Osteoblast (primary cell): ENCODE data around the gene RAD51B. TPM values are rescaled to one million over a fixed set of nuclear protein-coding genes. Genes with fewer than 3 reads are reported as not detected.

Experiments used
- DNase-seq: peaks from one replicate; pipeline ENCODE4 v3.0.0; 2011; ENCODE audit warnings: low spot score, mixed read lengths; ENCODE audit not compliant: insufficient read length; ENCODE audit errors: missing footprints
- H2AFZ ChIP-seq: 2 replicates; pipeline ENCODE4 v1.6.0; 2011; ENCODE audit warnings: mild to moderate bottlenecking, low read length
- H3K27ac ChIP-seq: 2 replicates; pipeline ENCODE4 v1.5.1; 2011; ENCODE audit warnings: mild to moderate bottlenecking, low read depth, low read length, moderate library complexity
- H3K27me3 ChIP-seq: 2 replicates; pipeline ENCODE4 v1.6.0; 2012; ENCODE audit warnings: mild to moderate bottlenecking, control low read depth, inconsistent platforms, low read length, moderate library complexity; ENCODE audit not compliant: insufficient read depth
- H3K36me3 ChIP-seq: 2 replicates; pipeline ENCODE4 v1.5.1; 2011; ENCODE audit warnings: mild to moderate bottlenecking, low read length, control low read depth, moderate library complexity; ENCODE audit not compliant: insufficient read depth
- H3K4me1 ChIP-seq: 2 replicates; pipeline ENCODE4 v1.5.1; 2011; ENCODE audit warnings: mild to moderate bottlenecking, low read length, control low read depth, moderate library complexity; ENCODE audit not compliant: insufficient read depth
- H3K4me2 ChIP-seq: 2 replicates; pipeline ENCODE4 v1.6.0; 2011; ENCODE audit warnings: mild to moderate bottlenecking, low read length; ENCODE audit not compliant: insufficient read depth
- H3K4me3 ChIP-seq: fragments of 200-600 bp; sonication (generic); 3 replicates; pipeline ENCODE4 v1.5.1; 2012; ENCODE audit warnings: mild to moderate bottlenecking, low read length, inconsistent platforms; ENCODE audit not compliant: insufficient read depth
- H3K79me2 ChIP-seq: 2 replicates; pipeline ENCODE4 v1.6.0; 2012; ENCODE audit warnings: mild to moderate bottlenecking, low read length, control low read depth, inconsistent platforms; ENCODE audit not compliant: insufficient read depth
- H3K9me3 ChIP-seq: 2 replicates; pipeline ENCODE4 v1.5.1; 2011; ENCODE audit warnings: low read depth, low read length, control low read depth
- H4K20me1 ChIP-seq: 2 replicates; pipeline ENCODE4 v1.6.0; 2012; ENCODE audit warnings: mild to moderate bottlenecking, low read length, control low read depth; ENCODE audit not compliant: insufficient read depth
- total RNA-seq: library from RNA; depleted of rRNA; stranded (reverse); fragments of >200 nt; gene quantifications from 2 replicates; pipeline ENCODE4 v1.2.3, GENCODE V29; 2012
- TF ChIP-seq, protein P1 (sequence below): IDR thresholded peaks from 2 replicates; pipeline ENCODE4 v1.5.1; 2011; ENCODE audit warnings: mild to moderate bottlenecking, low read depth, low read length, moderate library complexity; ENCODE audit errors: extremely low read depth

Gene RAD51B
- total RNA-seq, 1 donor = 13.8 TPM

DNA sequence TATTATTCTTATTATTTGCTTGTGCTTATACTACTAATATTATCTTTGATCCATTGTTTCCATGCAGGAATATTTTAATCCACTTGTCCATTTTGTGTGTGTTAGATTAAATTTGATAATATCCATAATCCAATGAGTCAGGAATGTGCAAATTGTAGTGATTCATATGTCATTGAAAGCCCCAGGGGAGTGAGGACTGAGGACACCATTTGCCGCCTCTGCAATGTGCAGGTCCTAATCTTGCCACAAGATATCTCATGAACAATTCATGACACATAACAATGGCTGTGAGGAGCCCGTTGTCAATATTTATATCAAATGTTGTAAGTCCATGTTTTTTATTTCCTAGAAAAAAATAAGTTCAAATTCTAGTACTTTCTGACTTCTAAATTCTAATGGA, 722.8 kb downstream of the RAD51B start:
- Histone ChIP-seq H2AFZ (no peak overlapping the region), H3K4me1 (peaks cover 40% of the 10 kb centered on the region), H4K20me1 (no peaks in the 10 kb centered on the region), H3K36me3 (no peaks in the 10 kb centered on the region), H3K27ac (peak overlapping the region; percentile 77), H3K27me3 (no peaks in the 10 kb centered on the region), H3K4me2 (no peak overlapping the region), H3K9me3 (no peaks in the 10 kb centered on the region), H3K79me2 (no peaks in the 10 kb centered on the region), H3K4me3 (no peak overlapping the region)
- TF ChIP-seq, protein P1, sequence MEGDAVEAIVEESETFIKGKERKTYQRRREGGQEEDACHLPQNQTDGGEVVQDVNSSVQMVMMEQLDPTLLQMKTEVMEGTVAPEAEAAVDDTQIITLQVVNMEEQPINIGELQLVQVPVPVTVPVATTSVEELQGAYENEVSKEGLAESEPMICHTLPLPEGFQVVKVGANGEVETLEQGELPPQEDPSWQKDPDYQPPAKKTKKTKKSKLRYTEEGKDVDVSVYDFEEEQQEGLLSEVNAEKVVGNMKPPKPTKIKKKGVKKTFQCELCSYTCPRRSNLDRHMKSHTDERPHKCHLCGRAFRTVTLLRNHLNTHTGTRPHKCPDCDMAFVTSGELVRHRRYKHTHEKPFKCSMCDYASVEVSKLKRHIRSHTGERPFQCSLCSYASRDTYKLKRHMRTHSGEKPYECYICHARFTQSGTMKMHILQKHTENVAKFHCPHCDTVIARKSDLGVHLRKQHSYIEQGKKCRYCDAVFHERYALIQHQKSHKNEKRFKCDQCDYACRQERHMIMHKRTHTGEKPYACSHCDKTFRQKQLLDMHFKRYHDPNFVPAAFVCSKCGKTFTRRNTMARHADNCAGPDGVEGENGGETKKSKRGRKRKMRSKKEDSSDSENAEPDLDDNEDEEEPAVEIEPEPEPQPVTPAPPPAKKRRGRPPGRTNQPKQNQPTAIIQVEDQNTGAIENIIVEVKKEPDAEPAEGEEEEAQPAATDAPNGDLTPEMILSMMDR = no peak
- DNase-seq = no peak

DNA sequence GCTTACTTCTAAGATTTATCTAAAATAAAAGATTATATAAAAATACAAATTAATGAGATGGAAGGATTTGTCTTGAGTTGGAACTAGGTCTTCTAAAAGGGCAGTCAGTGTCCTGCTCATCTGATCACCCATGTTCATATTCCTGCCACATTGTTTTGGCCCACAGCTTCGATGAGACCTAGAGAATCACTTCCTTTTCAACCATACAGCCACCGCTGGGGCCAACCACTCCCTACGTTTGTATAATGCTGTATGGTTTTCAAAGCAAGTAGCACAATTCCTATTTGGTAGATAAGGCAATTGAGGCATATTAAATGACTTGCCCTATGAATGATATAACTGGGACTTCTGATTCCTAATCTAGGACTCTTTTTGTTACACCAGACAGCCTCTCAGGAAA, 723.9 kb downstream of the RAD51B start:
- Histone ChIP-seq H3K9me3 (no peaks in the 10 kb centered on the region), H3K4me1 (peaks cover 50% of the 10 kb centered on the region), H2AFZ (no peak overlapping the region), H3K4me3 (no peak overlapping the region), H4K20me1 (no peaks in the 10 kb centered on the region), H3K27me3 (no peaks in the 10 kb centered on the region), H3K79me2 (no peaks in the 10 kb centered on the region), H3K36me3 (no peaks in the 10 kb centered on the region), H3K4me2 (peak overlapping the region; percentile 43), H3K27ac (peak overlapping the region; percentile 77)
- DNase-seq = peak; percentile 21
- TF ChIP-seq, protein P1 = no peak

- Histone ChIP-seq H3K27me3 (no peaks in the 10 kb centered on the region), H4K20me1 (no peaks in the 10 kb centered on the region), H3K4me1 (peaks cover 57% of the 10 kb centered on the region), H3K79me2 (no peaks in the 10 kb centered on the region), H3K4me2 (peak overlapping the region; percentile 43), H3K36me3 (no peaks in the 10 kb centered on the region), H3K4me3 (no peak overlapping the region), H3K27ac (peak overlapping the region; percentile 92), H2AFZ (no peak overlapping the region), H3K9me3 (no peaks in the 10 kb centered on the region)
- TF ChIP-seq, protein P1 = no peak
- DNase-seq = peak; percentile 94
Observed at GRCh38 chr14:68544081-68544892, 724.7 kb downstream of the RAD51B start.

DNA sequence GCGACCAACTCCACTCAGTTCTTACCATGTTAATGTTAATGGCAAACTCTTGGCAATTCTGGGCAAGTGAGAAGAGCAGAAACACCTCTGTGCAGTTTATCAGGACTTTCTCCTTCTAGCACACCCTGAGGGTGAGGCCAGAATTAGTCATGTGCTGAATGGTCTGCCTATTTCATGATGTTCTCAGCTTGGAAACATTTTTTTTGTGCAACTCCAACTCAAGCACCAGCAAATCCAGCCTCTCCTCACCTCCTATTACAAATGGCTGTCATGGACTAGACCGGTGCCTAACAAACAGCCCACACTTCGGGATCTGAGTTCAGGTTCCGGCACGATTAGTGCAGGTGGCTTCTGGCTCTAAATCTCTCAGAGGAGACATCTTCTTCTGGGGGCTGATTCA, 727.3 kb downstream of the RAD51B start:
- Histone ChIP-seq H3K27ac (peak overlapping the region; percentile 99), H3K4me1 (peaks cover 57% of the 10 kb centered on the region), H3K9me3 (no peaks in the 10 kb centered on the region), H3K27me3 (no peaks in the 10 kb centered on the region), H3K79me2 (no peaks in the 10 kb centered on the region), H4K20me1 (no peaks in the 10 kb centered on the region), H2AFZ (peak overlapping the region; percentile 38), H3K4me3 (peak overlapping the region; percentile 17), H3K4me2 (peak overlapping the region; percentile 49), H3K36me3 (no peaks in the 10 kb centered on the region)
- no peak for DNase-seq
- TF ChIP-seq, protein P1 = no peak
